ENCODE results near the gene UNK.
"Not testable (repeated sequence)": the region's sequence is repeated elsewhere in the genome, so short reads cannot be mapped to it uniquely, and the experiment has no call there.

The UNK gene

GRCh38 chr17:75754378-75755204, 30.0 kb upstream of the UNK start:
- DNase-seq, result no peak

GRCh38 chr17:75755205-75755901, 29.3 kb upstream of the UNK start:
- DNase-seq, result no peak

- DNase-seq, result no peak
These were observed 28.6 kb upstream of the UNK start for GRCh38 chr17:75755990-75756389.

- DNase-seq, result no peak
These were observed 28.0 kb upstream of the UNK start for GRCh38 chr17:75756451-75757085.

GRCh38 chr17:75757086-75757681, 27.4 kb upstream of the UNK start:
- DNase-seq, result no peak

GRCh38 chr17:75758131-75758905, 26.3 kb upstream of the UNK start:
- DNase-seq, result no peak

- DNase-seq, result no peak
These were observed 25.1 kb upstream of the UNK start for GRCh38 chr17:75759457-75759856.

- not testable (repeated sequence) for DNase-seq
These were observed 24.5 kb upstream of the UNK start for GRCh38 chr17:75759978-75760640.

- no peak for DNase-seq
These were observed 21.9 kb upstream of the UNK start for GRCh38 chr17:75762513-75763268.

GRCh38 chr17:75763269-75763607, 21.4 kb upstream of the UNK start:
- DNase-seq, result no peak

- DNase-seq, result no peak
These were observed 20.8 kb upstream of the UNK start for GRCh38 chr17:75763613-75764416.

GRCh38 chr17:75764417-75764710, 20.2 kb upstream of the UNK start:
- no peak for DNase-seq

- peak in 43 of 56 donors; percentile 8 to 83 (median 55) for DNase-seq
These were observed 19.7 kb upstream of the UNK start, which contains the start of gene GALK1 for GRCh38 chr17:75764711-75765421. Gene GALK1 (minus strand): TSS chr17:75765192. CDS start chr17:75765136, 56 bp downstream.

- DNase-seq, result no peak
These were observed 18.6 kb upstream of the UNK start for GRCh38 chr17:75765981-75766380.

- DNase-seq, result no peak
These were observed 16.7 kb upstream of the UNK start for GRCh38 chr17:75767881-75768280.

- DNase-seq, result no peak
These were observed 15.1 kb upstream of the UNK start for GRCh38 chr17:75769536-75769935.

GRCh38 chr17:75771334-75772281, 13.0 kb upstream of the UNK start:
- DNase-seq, result no peak
